Stimulated activated naive B cell treated with anti-CD40 and anti-IgM and Interleukin-4, amounts not matched to agents 10 μg/mL and 1 μg/mL and 100 μg/mL, for 72 hours (primary cell): Measurements from ENCODE around the gene MICU1.
"Not testable (repeated sequence)": the region's sequence is repeated elsewhere in the genome, so short reads cannot be mapped to it uniquely, and the experiment has no call there.

Experiments
- ATAC-seq, 2 donors: fragments of 150-1000 bp; cut with Tn5 transposase; replicated peaks; 2 replicates each; pipeline ENCODE4 v1.10.0; 2021; ENCODE audit warnings: moderate library complexity in 1 of 2
- DNase-seq: peaks from one replicate; pipeline ENCODE4 v3.0.0; 2021
- H3K27ac Mint-ChIP-seq: one replicate; pipeline ENCODE4 v1.8.0; 2022; ENCODE audit warnings: mild to moderate bottlenecking, mixed read lengths
- H3K27me3 Mint-ChIP-seq, 2 donors: one replicate each; pipeline ENCODE4 v1.8.0; 2022; ENCODE audit warnings: mixed read lengths in 2 of 2
- H3K36me3 Mint-ChIP-seq, 2 donors: one replicate each; pipeline ENCODE4 v1.8.0; 2022; ENCODE audit warnings: mixed read lengths in 2 of 2, mild to moderate bottlenecking in 1 of 2
- H3K4me1 Mint-ChIP-seq, 2 donors: one replicate each; pipeline ENCODE4 v1.8.0; 2022; ENCODE audit warnings: mixed read lengths in 2 of 2, mild to moderate bottlenecking in 1 of 2
- H3K4me3 Mint-ChIP-seq, 2 donors: one replicate each; pipeline ENCODE4 v1.8.0; 2022; ENCODE audit warnings: mild to moderate bottlenecking in 2 of 2, mixed read lengths in 2 of 2, moderate library complexity in 1 of 2
- H3K9me3 Mint-ChIP-seq, 2 donors: one replicate each; pipeline ENCODE4 v1.8.0; 2022; ENCODE audit warnings: mixed read lengths in 2 of 2, mild to moderate bottlenecking in 1 of 2

MICU1 gene, protein sequence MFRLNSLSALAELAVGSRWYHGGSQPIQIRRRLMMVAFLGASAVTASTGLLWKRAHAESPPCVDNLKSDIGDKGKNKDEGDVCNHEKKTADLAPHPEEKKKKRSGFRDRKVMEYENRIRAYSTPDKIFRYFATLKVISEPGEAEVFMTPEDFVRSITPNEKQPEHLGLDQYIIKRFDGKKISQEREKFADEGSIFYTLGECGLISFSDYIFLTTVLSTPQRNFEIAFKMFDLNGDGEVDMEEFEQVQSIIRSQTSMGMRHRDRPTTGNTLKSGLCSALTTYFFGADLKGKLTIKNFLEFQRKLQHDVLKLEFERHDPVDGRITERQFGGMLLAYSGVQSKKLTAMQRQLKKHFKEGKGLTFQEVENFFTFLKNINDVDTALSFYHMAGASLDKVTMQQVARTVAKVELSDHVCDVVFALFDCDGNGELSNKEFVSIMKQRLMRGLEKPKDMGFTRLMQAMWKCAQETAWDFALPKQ

DNA sequence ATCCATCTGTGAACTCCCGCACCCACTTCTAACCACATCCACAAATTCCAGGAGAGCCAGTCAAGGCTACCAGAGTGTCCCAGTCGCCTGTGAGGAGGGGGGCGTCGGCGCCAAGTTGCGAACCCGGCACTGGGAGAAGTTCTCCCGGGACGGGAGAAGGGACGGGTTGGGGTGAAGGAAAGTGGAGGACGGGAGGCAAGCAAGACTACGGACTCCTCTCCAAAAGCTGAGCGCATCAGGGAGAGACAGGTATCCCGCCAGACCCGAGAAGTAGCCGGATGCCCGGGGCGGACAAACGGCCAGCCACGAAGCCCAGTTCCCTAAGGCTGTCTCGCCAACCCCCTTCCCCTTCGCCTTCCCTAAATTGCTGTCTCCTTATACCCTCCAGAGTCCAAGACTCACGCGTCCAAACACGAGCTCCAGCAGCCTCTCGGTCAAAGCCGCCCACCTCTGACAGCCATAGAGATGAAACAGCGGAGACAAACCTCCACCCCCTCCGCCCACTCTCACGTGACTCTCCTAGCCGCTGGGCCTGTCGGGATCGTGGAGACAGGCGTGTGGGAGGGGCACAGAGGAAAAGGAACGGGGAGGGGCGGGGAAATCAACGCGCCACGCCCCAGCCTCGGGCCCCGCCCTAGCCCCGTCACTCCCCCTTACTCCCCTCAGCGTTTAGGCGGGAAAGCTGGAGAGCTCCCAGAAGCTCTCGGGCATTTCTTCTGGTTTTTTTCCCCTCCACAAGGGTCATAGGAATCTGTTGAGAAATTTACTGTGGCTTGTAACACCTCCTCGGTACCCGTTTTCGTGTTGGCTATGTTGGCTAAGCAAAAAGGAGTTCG is at the start of gene MICU1:
TSS of gene MICU1 (minus strand) at position 472 of the 836 bp plus-strand sequence. CDS start 59,286 bp downstream, outside the sequence.
- peaks cover 3 to 4% of the 10 kb centered on the region in 2 donors for H3K36me3 Mint-ChIP-seq
- no peaks in the 10 kb centered on the region for H3K27me3 Mint-ChIP-seq
- ATAC-seq (peak; percentile 98), DNase-seq (peak; percentile 91)
- H3K4me1 Mint-ChIP-seq = peaks cover 6 to 17% of the 10 kb centered on the region in 2 donors
- H3K27ac Mint-ChIP-seq = peak within 1 kb of the TSS; percentile 94
- peak within 1 kb of the TSS; percentile 87 to 96 for H3K4me3 Mint-ChIP-seq
- no peaks in the 10 kb centered on the region for H3K9me3 Mint-ChIP-seq

DNA sequence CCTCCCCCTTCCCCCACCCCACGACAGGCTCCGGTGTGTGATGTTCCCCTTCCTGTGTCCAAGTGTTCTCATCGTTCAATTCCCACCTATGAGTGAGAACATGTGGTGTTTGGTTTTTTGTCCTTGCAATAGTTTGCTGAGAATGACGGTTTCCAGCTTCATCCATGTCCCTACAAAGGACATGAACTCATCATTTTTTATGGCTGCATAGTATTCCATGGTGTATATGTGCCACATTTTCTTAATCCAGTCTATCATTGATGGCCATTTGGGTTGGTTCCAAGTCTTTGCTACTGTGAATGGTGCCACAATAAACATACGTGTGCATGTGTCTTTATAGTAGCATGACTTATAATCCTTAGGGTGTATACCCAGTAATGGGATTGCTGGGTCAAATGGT is 48.3 kb upstream of the MICU1 start:
- H3K36me3 Mint-ChIP-seq, H3K9me3 Mint-ChIP-seq, ATAC-seq, H3K27me3 Mint-ChIP-seq, H3K4me1 Mint-ChIP-seq, H3K27ac Mint-ChIP-seq, H3K4me3 Mint-ChIP-seq, DNase-seq: not testable (repeated sequence)

DNA sequence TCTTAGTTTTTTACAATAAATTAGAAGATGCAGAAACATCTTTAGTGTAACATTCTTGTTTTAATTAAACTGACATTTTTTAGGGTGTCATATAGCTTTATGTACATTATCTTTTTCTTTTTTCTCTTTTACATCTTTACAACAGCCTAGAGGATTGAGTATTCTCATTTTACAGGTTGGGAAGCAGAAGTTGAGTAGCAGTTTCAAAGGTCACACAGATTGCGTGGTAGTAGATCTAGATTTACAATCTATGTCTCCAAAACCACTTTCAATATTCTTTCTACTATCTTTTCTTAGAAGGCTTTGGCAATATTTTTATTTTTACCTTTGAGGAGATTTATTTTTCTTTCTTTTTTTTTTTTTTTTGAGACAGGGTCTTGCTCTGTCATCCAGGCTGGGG is 47.4 kb upstream of the MICU1 start:
- H3K4me1 Mint-ChIP-seq = no peaks in the 10 kb centered on the region
- DNase-seq = no peak
- H3K27ac Mint-ChIP-seq = no peak overlapping the region
- no peak for ATAC-seq
- no peak overlapping the region for H3K4me3 Mint-ChIP-seq
- H3K36me3 Mint-ChIP-seq = no peaks in the 10 kb centered on the region
- H3K9me3 Mint-ChIP-seq = no peaks in the 10 kb centered on the region
- peaks cover 0 to 2% of the 10 kb centered on the region in 2 donors for H3K27me3 Mint-ChIP-seq

DNA sequence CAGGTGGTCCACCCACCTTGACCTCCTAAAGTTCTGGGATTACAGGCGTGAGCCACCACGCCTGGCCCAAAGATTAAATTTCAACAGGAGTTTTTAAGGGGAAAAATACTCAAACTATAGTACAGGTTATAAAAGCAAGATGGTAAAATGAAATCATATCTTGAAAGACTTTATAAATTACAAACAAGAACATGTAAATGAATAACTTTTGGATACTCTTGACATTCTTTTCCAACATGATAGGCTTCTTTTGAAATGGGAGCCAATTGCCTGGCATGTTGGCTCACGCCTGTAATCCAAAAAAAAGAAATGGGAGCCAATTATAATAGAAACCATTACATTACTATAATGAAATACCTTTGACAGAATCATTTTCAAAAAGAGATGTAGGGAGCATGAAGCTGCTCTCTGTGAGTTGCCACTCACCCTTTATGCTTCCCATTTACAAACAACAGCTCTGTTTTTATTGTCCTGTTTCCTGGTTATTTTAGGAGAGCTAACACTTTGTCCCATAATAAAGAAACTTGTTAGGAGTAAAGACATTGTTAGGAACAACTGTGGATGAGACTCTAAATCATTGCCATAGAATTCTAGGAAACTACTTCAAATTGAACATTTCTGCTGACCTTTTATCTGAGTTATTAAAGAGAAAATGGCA is 41.5 kb upstream of the MICU1 start:
- Mint-ChIP-seq H3K4me1 (no peaks in the 10 kb centered on the region), H3K9me3 (no peaks in the 10 kb centered on the region), H3K27ac (no peak overlapping the region), H3K4me3 (no peak overlapping the region), H3K27me3 (no peaks in the 10 kb centered on the region), H3K36me3 (no peaks in the 10 kb centered on the region)
- ATAC-seq (no peak), DNase-seq (no peak)

DNA sequence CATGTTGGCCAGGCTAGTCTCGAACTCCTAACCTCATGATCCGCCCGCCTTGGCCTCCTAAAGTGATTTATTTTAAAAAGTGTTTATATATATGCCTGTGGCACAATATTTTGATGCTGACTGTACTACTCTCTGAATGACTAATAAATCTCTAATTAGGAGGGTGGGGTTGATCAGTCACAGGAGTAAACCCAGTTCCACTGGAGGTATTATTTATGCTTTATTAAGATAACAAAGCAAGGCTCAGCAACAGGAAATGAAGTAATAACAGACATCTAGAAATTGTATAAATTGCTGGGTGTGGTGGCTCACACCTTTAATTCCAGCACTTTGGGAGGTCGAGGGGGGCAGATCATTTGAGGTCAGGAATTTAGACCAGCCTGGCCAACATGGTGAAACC is 40.0 kb upstream of the MICU1 start:
- ATAC-seq (no peak), DNase-seq (no peak)
- Mint-ChIP-seq H3K9me3 (no peaks in the 10 kb centered on the region), H3K36me3 (no peaks in the 10 kb centered on the region), H3K27ac (no peak overlapping the region), H3K4me1 (no peaks in the 10 kb centered on the region), H3K27me3 (no peaks in the 10 kb centered on the region), H3K4me3 (no peak overlapping the region)

DNA sequence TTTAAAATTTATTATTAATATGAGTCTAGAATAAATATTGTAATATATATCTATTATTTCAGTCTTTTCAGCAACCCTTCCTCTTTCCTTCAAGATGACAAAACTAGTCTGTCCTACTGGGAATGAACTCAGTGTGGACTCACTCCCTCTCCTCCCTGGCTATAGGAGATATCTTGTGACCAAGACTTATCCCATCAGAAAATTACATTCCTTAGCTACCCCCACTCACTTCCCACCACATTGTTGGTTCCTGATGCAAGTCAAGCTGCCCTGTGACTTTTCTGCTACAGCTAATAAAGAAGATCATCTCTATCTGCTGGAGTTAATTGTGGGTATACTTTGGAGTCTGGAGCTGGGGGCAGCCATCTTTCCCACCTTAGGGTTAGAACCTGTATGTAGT is 38.1 kb upstream of the MICU1 start:
- Mint-ChIP-seq H3K27ac (no peak overlapping the region), H3K4me1 (no peaks in the 10 kb centered on the region), H3K4me3 (no peak overlapping the region), H3K36me3 (no peaks in the 10 kb centered on the region), H3K9me3 (no peaks in the 10 kb centered on the region), H3K27me3 (no peaks in the 10 kb centered on the region)
- DNase-seq (no peak), ATAC-seq (no peak)

DNA sequence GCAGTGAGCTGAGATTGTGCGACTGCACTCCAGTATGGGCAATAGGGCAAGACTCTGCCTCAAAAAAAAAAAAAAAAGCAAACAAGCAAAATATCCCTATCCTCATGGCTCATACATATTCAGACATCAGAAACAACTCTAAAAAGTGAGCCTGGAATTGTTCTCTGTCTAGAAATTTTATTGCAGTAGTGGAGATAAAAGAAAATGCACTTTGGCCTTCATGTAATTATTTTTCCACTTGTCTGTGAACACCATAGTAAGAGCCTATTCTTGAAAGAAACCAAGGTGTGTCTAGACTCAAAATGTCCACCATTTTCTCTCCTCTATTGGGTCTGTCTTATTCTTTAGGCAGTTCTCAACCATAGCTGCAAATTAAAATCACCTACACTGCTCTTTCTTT is 35.6 kb upstream of the MICU1 start:
- DNase-seq (no peak), ATAC-seq (no peak)
- H3K27me3 Mint-ChIP-seq = no peaks in the 10 kb centered on the region
- no peaks in the 10 kb centered on the region for H3K4me1 Mint-ChIP-seq
- no peak overlapping the region for H3K27ac Mint-ChIP-seq
- H3K9me3 Mint-ChIP-seq = no peaks in the 10 kb centered on the region
- no peak overlapping the region for H3K4me3 Mint-ChIP-seq
- H3K36me3 Mint-ChIP-seq = no peaks in the 10 kb centered on the region

DNA sequence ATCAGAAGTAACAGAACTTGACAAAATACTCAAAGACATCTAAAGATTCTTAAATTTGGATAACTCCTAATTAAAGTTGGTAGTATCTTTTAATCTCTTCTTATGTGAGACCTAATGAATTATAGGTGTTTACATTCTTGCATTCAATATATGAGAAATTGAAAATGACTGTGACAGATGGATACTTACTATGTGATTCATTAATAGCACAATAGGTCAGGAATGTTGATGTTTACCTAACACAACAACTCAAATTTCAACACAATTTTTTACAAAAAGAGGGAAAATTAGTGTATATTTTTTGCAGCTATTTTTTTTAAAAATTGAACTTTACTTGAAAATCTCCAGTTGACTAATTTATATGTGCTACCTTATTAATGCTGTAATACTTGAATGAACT is 34.3 kb upstream of the MICU1 start:
- H3K9me3 Mint-ChIP-seq = no peaks in the 10 kb centered on the region

DNA sequence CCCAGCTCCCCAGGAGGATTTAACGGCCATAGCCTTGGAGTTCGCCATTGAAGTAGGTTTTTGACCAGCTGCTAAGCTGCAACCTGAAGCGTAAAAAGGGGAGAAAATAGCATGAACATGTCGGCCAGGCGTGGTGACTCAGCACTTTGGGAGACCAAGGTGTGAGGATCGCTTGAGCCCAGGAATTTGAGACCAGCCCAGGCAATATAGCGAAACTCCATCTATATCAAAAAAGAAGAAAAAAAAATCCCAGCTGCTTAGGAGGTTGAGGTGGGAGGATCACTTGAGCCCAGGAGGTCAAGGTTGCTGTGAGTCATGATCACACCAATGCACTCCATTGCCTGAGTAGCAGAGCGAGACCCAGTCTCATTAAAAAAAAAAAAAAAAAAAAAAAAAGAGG is 33.8 kb upstream of the MICU1 start:
- H3K36me3 Mint-ChIP-seq = no peaks in the 10 kb centered on the region
- H3K4me3 Mint-ChIP-seq = no peak overlapping the region
- H3K9me3 Mint-ChIP-seq = no peaks in the 10 kb centered on the region
- no peaks in the 10 kb centered on the region for H3K27me3 Mint-ChIP-seq
- ATAC-seq = no peak
- no peaks in the 10 kb centered on the region for H3K4me1 Mint-ChIP-seq
- no peak overlapping the region for H3K27ac Mint-ChIP-seq
- DNase-seq = no peak

More for the DNA sequence above, 34.3 kb upstream of the MICU1 start:
- Mint-ChIP-seq H3K27me3 (no peaks in the 10 kb centered on the region), H3K27ac (no peak overlapping the region), H3K4me1 (no peaks in the 10 kb centered on the region), H3K4me3 (no peak overlapping the region), H3K36me3 (no peaks in the 10 kb centered on the region)
- DNase-seq (no peak), ATAC-seq (no peak)

DNA sequence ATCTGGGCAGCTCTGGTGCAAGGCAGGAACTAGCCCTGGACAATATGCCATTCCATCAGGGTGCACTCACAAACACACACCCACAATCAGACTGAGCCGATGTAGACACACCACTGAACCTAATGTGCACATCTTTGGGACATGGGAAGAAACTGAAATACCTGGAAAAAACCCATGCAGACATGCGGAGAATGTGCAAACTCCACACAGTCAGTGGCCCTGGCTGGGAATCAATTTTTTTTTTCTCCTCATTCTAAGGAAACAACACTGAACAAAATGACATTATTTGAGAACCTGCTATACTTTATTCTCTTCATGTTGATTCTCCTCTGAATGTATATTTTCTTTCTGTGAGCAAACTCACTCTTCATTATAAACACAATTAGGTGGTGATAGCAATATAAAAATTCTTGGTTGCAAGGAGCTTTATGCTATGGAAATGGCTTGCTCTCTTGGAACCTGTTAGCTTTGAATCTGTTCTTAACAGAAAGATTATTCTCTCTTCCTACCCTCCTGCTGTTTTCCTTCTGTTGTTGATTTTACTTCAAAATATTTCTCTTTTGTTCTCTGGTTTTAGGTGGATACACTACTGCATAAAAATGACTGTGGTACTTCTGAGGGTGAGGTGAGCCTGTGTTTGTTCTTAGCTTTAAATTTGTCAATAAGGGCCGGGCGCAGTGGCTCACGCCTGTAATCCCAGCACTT is 33.0 kb upstream of the MICU1 start:
- no peak overlapping the region for H3K4me3 Mint-ChIP-seq
- no peaks in the 10 kb centered on the region for H3K36me3 Mint-ChIP-seq
- no peaks in the 10 kb centered on the region for H3K9me3 Mint-ChIP-seq
- H3K27me3 Mint-ChIP-seq = no peaks in the 10 kb centered on the region
- ATAC-seq (no peak), DNase-seq (no peak)
- no peaks in the 10 kb centered on the region for H3K4me1 Mint-ChIP-seq
- H3K27ac Mint-ChIP-seq = no peak overlapping the region

DNA sequence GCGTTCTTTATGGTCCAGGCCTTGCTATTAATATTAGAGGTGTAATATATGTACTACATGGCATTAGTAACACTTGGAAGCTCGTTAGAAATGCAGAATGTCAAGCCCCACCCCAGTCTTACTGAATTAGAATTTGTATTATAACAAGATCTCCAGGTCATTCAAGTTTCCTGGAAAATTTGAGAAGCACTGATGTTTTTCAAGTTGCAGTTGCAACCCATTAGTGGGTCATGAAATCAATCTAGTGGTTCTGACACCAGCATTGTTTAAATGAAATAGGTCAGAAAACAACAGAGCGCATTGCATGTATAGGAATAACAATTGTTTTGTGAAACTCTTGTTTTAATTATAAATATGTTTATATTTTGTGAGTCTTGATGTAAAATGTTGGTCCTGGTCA is 28.8 kb upstream of the MICU1 start:
- Mint-ChIP-seq H3K27ac (no peak overlapping the region), H3K4me1 (no peaks in the 10 kb centered on the region), H3K36me3 (no peaks in the 10 kb centered on the region), H3K27me3 (no peaks in the 10 kb centered on the region), H3K9me3 (no peaks in the 10 kb centered on the region), H3K4me3 (no peak overlapping the region)
- DNase-seq (no peak), ATAC-seq (no peak)

DNA sequence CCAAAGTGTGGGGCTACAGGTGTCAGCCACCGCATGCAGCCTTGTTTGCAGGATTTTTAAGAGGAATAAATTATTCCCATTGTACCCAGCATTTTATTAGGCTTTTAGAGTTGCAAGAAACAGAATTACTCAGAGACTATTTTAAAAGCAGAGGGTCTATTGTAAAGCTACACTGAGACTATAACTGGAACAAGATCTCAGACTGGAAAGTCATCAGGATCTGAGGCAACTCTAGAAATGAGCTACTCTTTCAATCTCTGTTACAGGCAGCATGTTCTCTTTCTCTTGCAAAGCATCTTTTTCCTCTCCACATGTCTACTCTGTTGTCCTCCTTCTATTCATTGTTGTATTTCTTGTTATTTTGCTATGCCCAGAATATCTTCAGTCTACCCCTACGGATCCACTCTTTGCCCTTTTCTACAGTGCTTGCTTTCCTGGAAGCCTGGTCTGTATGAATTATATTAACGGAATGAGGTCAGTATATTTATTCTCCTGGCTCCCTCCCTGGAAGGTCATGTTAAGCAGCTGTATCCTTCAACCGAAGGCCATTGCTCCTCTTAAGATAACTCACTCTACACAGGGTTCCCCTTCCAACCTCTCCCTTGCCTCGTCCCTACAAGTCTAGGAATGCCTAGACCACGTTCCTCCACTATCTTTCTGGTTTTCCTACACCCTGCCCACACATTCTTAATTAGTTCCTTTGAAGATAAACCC is 27.7 kb upstream of the MICU1 start:
- Mint-ChIP-seq H3K36me3 (no peaks in the 10 kb centered on the region), H3K27me3 (no peaks in the 10 kb centered on the region), H3K4me1 (peaks cover 2 to 5% of the 10 kb centered on the region in 2 donors), H3K9me3 (no peaks in the 10 kb centered on the region), H3K4me3 (no peak overlapping the region), H3K27ac (no peak overlapping the region)
- no peak for DNase-seq
- ATAC-seq = no peak

DNA sequence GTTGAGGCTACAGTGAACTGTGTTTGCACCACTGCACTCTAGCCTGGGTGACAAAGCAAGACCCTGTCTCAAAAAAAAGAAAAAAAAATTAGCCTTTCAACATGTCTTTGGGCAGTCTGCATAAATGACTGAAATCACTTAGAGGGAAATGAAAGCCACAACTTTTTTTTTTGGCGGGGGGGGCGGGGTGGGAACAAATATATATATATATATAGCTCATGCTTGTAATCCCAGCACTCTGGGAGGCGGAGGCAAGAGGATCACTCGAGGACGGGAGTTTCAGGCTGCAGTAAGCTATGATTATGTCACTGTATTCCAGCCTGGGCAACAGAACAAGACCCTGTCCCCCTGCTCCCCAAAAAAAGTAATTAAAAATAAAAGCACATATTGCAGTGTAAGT is 23.4 kb upstream of the MICU1 start:
- peaks cover 2 to 5% of the 10 kb centered on the region in 2 donors for H3K4me1 Mint-ChIP-seq
- no peaks in the 10 kb centered on the region for H3K9me3 Mint-ChIP-seq
- H3K27me3 Mint-ChIP-seq = peaks cover 0 to 4% of the 10 kb centered on the region in 2 donors
- no peak for DNase-seq
- H3K27ac Mint-ChIP-seq = no peak overlapping the region
- H3K4me3 Mint-ChIP-seq = no peak overlapping the region
- no peaks in the 10 kb centered on the region for H3K36me3 Mint-ChIP-seq
- ATAC-seq = peak; percentile 14 to 21
